ENCODE results near the gene C1orf226. TPM values are rescaled to one million over a fixed set of nuclear protein-coding genes. Genes with fewer than 3 reads are reported as not detected.

The C1orf226 gene
- total and polyA plus RNA-seq, 2 of the 8 experiments (the other 6 are each of a cell fraction or from before 2014, with no cell fraction given), result 8.2 to 18.8 TPM

DNA sequence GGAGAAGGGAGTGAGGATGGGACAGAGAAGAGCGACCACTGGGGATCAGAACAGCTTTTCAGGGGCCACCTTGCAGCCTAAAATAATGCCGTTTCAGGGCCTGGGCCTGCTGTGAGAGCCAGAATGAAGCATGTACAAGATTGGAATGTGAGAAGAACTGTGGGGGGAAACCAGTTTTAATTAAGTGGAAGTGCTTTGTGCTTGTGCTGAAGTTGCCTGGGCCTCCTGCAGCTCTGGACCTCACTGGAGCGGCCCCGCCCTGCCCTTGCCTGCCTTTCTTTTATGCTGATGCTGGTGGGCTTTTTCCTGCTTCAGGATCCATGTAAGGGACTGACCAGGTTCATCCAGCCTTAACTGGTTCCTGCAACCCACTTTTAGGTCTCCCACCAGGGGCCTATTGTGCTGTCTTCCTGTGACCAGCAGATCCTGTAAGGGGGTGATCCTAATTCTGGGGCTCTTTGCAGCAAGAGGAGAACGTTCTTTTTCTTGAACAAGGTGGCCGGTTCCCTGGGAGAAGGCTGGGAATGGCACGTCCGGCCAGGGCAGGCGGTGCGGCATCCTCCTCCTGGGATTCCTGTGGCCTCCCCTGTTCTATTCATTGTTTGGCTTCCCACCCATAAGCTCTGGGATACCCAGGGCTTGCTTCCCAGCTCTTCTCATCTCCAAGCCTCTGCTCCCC is 3.2 kb downstream of the C1orf226 start (continued):
- no peak for TF ChIP-seq PHF8 (conservative IDR thresholded peaks at IDR 0.05; ENCODE audit: low read depth, low read length)
- TF ChIP-seq TAF1 (IDR thresholded peaks at IDR 0.05; ENCODE audit: low read depth, low read length), result no peak
- no peak for TF ChIP-seq KDM4A (IDR thresholded peaks at IDR 0.05; ENCODE audit: low read depth, low read length, severe bottlenecking)

All from H1 (cell line).